Heart left ventricle (tissue), 16 donors: ENCODE data around the gene RBMS3. TPM values are rescaled to one million over a fixed set of nuclear protein-coding genes. Genes with fewer than 3 reads are reported as not detected.

Experiments used
- ATAC-seq, 4 donors: fragments of 200-7000 bp; cut with Tn5 transposase; one replicate each; pipeline ENCODE4 v1.9.1; 2020 to 2022; ENCODE audit warnings: moderate library complexity in 4 of 4, mild to moderate bottlenecking in 3 of 4, moderate number of reproducible peaks in 1 of 4
- DNase-seq, 5 donors: peaks; one replicate each; pipeline ENCODE4 v3.0.0-alpha.2; 2020
- H3K27ac ChIP-seq, 12 donors: fragments of 200-600 bp; sonication (generic) in 4 of 12; one replicate each; pipeline versions ENCODE4 v1.5.0 to v1.8.0; 2016 to 2022; ENCODE audit warnings: mild to moderate bottlenecking in 2 of 12
- H3K27me3 ChIP-seq, 9 donors: fragments of 200-600 bp; sonication (generic) in 2 of 9; one replicate each; pipeline versions ENCODE4 v1.5.1 to v1.8.0; 2016 to 2022; ENCODE audit warnings: mild to moderate bottlenecking in 3 of 9
- H3K36me3 ChIP-seq, 9 donors: fragments of 200-600 bp; sonication (generic) in 2 of 9; one replicate each; pipeline versions ENCODE4 v1.5.0 to v1.8.0; 2018 to 2022; ENCODE audit warnings: mild to moderate bottlenecking in 2 of 9
- H3K4me1 ChIP-seq, 12 donors: fragments of 200-600 bp; sonication (generic) in 4 of 12; one replicate each; pipeline versions ENCODE4 v1.5.0 to v1.8.0; 2016 to 2022; ENCODE audit warnings: mild to moderate bottlenecking in 3 of 12
- H3K4me3 ChIP-seq, 12 donors: fragments of 200-600 bp; sonication (generic) in 4 of 12; one replicate each; pipeline versions ENCODE4 v1.5.0 to v1.8.0; 2017 to 2022; ENCODE audit warnings: mild to moderate bottlenecking in 9 of 12, moderate library complexity in 4 of 12
- H3K9me3 ChIP-seq, 12 donors: fragments of 200-600 bp; sonication (generic) in 4 of 12; one replicate each; pipeline versions ENCODE4 v1.5.0 to v1.8.0; 2016 to 2022; ENCODE audit warnings: mild to moderate bottlenecking in 1 of 12
- POLR2A ChIP-seq, 2 donors: fragments of 450-650 bp; IDR thresholded peaks; one replicate each; pipeline ENCODE4 v1.6.1; 2017; ENCODE audit warnings: antibody characterized with exemption in 2 of 2, mild to moderate bottlenecking in 2 of 2, moderate library complexity in 2 of 2
- WGBS, 4 donors: extraction: QIAGEN DNeasy Blood & Tissue Kit in 2 of 4; methylation state at CpG; one replicate each; pipeline versions ENCODE4 v1.1.5 to v1.1.7; 2013 to 2018; 5-methylcytosine and 5-hydroxymethylcytosine counted together
- intact Hi-C, 10 donors: fragments of 100-400 bp; cut with DNase I; formaldehyde crosslinking; loops; one replicate each; pipeline versions ENCODE4 v1.11.1 to v1.14.2; 2022
- polyA plus RNA-seq, 2 donors: library from polyadenylated mRNA; stranded (reverse); fragments of 200-250 nt; gene quantifications; one replicate each; pipeline ENCODE4 v1.2.3, GENCODE V29; 2013
- total RNA-seq, 9 donors: library from RNA; depleted of rRNA in 2 of 9; stranded (reverse); fragments of >200 nt in 2 of 9; fragmentation: NEBNext Ultra II Directional in 3 of 9; extraction: Animal tissue kit (Norgen Biotek cat#: 25700) in 3 of 9; gene quantifications; one replicate each; pipeline versions ENCODE4 v1.1.0 to v1.2.4, GENCODE V29; 2016 to 2023
- TF ChIP-seq, protein P1 (sequence below), 12 donors: fragments of 200-600 bp; sonication (generic) in 4 of 12; IDR thresholded peaks; one replicate each; pipeline versions ENCODE4 v1.5.0 to v1.8.0; 2018 to 2022; ENCODE audit warnings: antibody characterized with exemption in 12 of 12, mild to moderate bottlenecking in 5 of 12
- donor health status: ischemic (EF 13 %, LVEDD 7.1; RV severe dilation, severe dysfunction).
- donor health status: healthy with polysubstance abuse.
- donor health status: DM: no; HTN: yes; CAD: no.
- donor health status: DM: no; HTN: no; CAD: no.
- donor health status: ischemic (EF 25% LVEDD 6.9; RV normal size, moderate dysfunction).
- donor health status: ischemic (EF 25% LVEDD 5.7; RV mildly dilated, moderate dysfunction).
- donor health status: healthy.
- donor health status: DM: yes; HTN: yes; CAD: no.
- donor health status: ischemic (EF 35%, LVEDD 5.7; RV mildly dilated, moderate dysfunction).
- donor health status: nonischemic (EF 11% LVEDD 7.7; RV severe dilation, severe dysfunction).
- donor health status: DM: yes; HTN: yes; CAD: no.
- donor health status: PGD.
- donor health status: ischemic (EF 29% LVEDD 5.4; RV normal size, mild dysfunction).
- donor health status: nonischemic (EF 23%, LVEDD 6.1; RV moderate dilation, normal function).

RBMS3 gene
- total and polyA plus RNA-seq, 11 donors: 4.8 to 35.6 (median 26.1) TPM

- no peaks in the 10 kb centered on the region for H3K27me3 ChIP-seq
- H3K27ac ChIP-seq: peak overlapping the region; percentile 39 to 82 (median 70)
- no peak for DNase-seq
- H3K4me1 ChIP-seq: peaks cover 6 to 48% (median 35%) of the 10 kb centered on the region in 12 donors
- peak; percentile 87 to 95 (median 92) for ATAC-seq
- intact Hi-C loops: loop anchor here in 5 of 10 donors (5.0 kb wide), 3 partner anchors 53 to 412 kb away; partner anchors contain the start of gene RBMS3 (in 2 of the 5)
- TF ChIP-seq, protein P1, sequence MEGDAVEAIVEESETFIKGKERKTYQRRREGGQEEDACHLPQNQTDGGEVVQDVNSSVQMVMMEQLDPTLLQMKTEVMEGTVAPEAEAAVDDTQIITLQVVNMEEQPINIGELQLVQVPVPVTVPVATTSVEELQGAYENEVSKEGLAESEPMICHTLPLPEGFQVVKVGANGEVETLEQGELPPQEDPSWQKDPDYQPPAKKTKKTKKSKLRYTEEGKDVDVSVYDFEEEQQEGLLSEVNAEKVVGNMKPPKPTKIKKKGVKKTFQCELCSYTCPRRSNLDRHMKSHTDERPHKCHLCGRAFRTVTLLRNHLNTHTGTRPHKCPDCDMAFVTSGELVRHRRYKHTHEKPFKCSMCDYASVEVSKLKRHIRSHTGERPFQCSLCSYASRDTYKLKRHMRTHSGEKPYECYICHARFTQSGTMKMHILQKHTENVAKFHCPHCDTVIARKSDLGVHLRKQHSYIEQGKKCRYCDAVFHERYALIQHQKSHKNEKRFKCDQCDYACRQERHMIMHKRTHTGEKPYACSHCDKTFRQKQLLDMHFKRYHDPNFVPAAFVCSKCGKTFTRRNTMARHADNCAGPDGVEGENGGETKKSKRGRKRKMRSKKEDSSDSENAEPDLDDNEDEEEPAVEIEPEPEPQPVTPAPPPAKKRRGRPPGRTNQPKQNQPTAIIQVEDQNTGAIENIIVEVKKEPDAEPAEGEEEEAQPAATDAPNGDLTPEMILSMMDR (IDR thresholded peaks at IDR 0.05): no peak
- TF ChIP-seq POLR2A (IDR thresholded peaks at IDR 0.05): no peak
- no peaks in the 10 kb centered on the region for H3K9me3 ChIP-seq
- H3K4me3 ChIP-seq: no peak overlapping the region
- 82 to 92% (median 86%) methylated on average over 1 of the region's 1 CpG for WGBS, 4 donors
- H3K36me3 ChIP-seq: no peaks in the 10 kb centered on the region
These were observed 413.9 kb downstream of the RBMS3 start for GRCh38 chr3:29694783-29695182.

- ATAC-seq (peak in 1 of 4 donors; percentile 34), DNase-seq (no peak)
- TF ChIP-seq, protein P1 (IDR thresholded peaks at IDR 0.05): no peak
- TF ChIP-seq POLR2A (IDR thresholded peaks at IDR 0.05): no peak
- H3K4me3 ChIP-seq: no peak overlapping the region
- no peaks in the 10 kb centered on the region for H3K27me3 ChIP-seq
- H3K36me3 ChIP-seq: no peaks in the 10 kb centered on the region
- intact Hi-C loops: loop anchor here in 4 of 10 donors (5.0 kb wide), 3 partner anchors 52 to 413 kb away; partner anchors contain the start of gene RBMS3 (in 1 of the 4)
- no peaks in the 10 kb centered on the region for H3K9me3 ChIP-seq
- WGBS, 4 donors: 81 to 98% (median 92%) methylated on average over 1 of the region's 1 CpG
- peaks cover 6 to 48% (median 35%) of the 10 kb centered on the region in 12 donors for H3K4me1 ChIP-seq
- H3K27ac ChIP-seq: peak overlapping the region; percentile 39 to 82 (median 70)
These were observed 414.3 kb downstream of the RBMS3 start for GRCh38 chr3:29695201-29695600.

GRCh38 chr3:29695643-29696198, 414.9 kb downstream of the RBMS3 start:
- Histone ChIP-seq H3K9me3 (no peaks in the 10 kb centered on the region), H3K4me3 (no peak overlapping the region), H3K4me1 (peaks cover 6 to 48% (median 35%) of the 10 kb centered on the region in 12 donors), H3K27me3 (no peaks in the 10 kb centered on the region), H3K27ac (peak overlapping the region; percentile 53 to 83 (median 72)), H3K36me3 (no peaks in the 10 kb centered on the region)
- peak; percentile 63 to 79 (median 74) for ATAC-seq
- intact Hi-C loops: loop anchor here in 4 of 10 donors (5.0 kb wide), 3 partner anchors 52 to 413 kb away; partner anchors contain the start of gene RBMS3 (in 1 of the 4)
- WGBS, 4 donors: 37 to 57% (median 46%) methylated on average over 3 of the region's 3 CpGs
- no peak for DNase-seq
- TF ChIP-seq, protein P1 (IDR thresholded peaks at IDR 0.05): no peak
- no peak for TF ChIP-seq POLR2A (IDR thresholded peaks at IDR 0.05)

- DNase-seq (no peak), ATAC-seq (peak in 1 of 4 donors; percentile 32)
- 73 to 86% (median 85%) methylated on average over 2 of the region's 2 CpGs for WGBS, 4 donors
- no peaks in the 10 kb centered on the region for H3K36me3 ChIP-seq
- H3K4me1 ChIP-seq: peaks cover 6 to 48% (median 35%) of the 10 kb centered on the region in 12 donors
- intact Hi-C loops: loop anchor here in 4 of 10 donors (5.0 kb wide), 3 partner anchors 51 to 414 kb away; partner anchors contain the start of gene RBMS3 (in 1 of the 4)
- no peak overlapping the region for H3K4me3 ChIP-seq
- TF ChIP-seq, protein P1 (IDR thresholded peaks at IDR 0.05): no peak
- TF ChIP-seq POLR2A (IDR thresholded peaks at IDR 0.05): no peak
- H3K9me3 ChIP-seq: no peaks in the 10 kb centered on the region
- no peaks in the 10 kb centered on the region for H3K27me3 ChIP-seq
- H3K27ac ChIP-seq: peak overlapping the region; percentile 53 to 83 (median 72)
These were observed 415.4 kb downstream of the RBMS3 start for GRCh38 chr3:29696311-29696710.
